Thymus (tissue), 11 donors: ENCODE results near the gene ZSWIM8. TPM values are rescaled to one million over a fixed set of nuclear protein-coding genes. Genes with fewer than 3 reads are reported as not detected.
"Not testable (repeated sequence)": the region's sequence is repeated elsewhere in the genome, so short reads cannot be mapped to it uniquely, and the experiment has no call there.

Experiments
- DNase-seq, 9 donors: peaks; one replicate each; pipeline ENCODE4 v3.0.0-alpha.2; 2013; ENCODE audit warnings: low spot score in 9 of 9, low read depth in 6 of 9, missing footprints in 1 of 9
- H3K27ac ChIP-seq, 2 donors: one replicate each; pipeline ENCODE4 v1.5.1; 2013; ENCODE audit warnings: control low read depth in 1 of 2, low read depth in 1 of 2, low read length in 1 of 2, mild to moderate bottlenecking in 1 of 2, moderate library complexity in 1 of 2
- H3K27me3 ChIP-seq, 2 donors: one replicate each; pipeline ENCODE4 v1.5.1; 2013; ENCODE audit warnings: low read length in 1 of 2; ENCODE audit not compliant: control insufficient read depth in 2 of 2, insufficient read depth in 1 of 2
- H3K36me3 ChIP-seq, 2 donors: one replicate each; pipeline ENCODE4 v1.5.1; 2013; ENCODE audit warnings: low read length in 1 of 2, mild to moderate bottlenecking in 1 of 2, moderate library complexity in 1 of 2; ENCODE audit not compliant: control insufficient read depth in 2 of 2, insufficient read depth in 2 of 2
- H3K4me1 ChIP-seq, 2 donors: one replicate each; pipeline ENCODE4 v1.5.1; 2013; ENCODE audit warnings: low read length in 2 of 2; ENCODE audit not compliant: control insufficient read depth in 2 of 2, insufficient read depth in 2 of 2
- H3K4me3 ChIP-seq, 2 donors: one replicate each; pipeline ENCODE4 v1.5.1; 2013; ENCODE audit warnings: low read length in 2 of 2, control low read depth in 1 of 2, mild to moderate bottlenecking in 1 of 2
- H3K9me3 ChIP-seq, 2 donors: one replicate each; pipeline ENCODE4 v1.5.1; 2013; ENCODE audit warnings: low read length in 1 of 2, mild to moderate bottlenecking in 1 of 2; ENCODE audit not compliant: control insufficient read depth in 2 of 2, insufficient read depth in 1 of 2
- WGBS: extraction: QIAGEN DNeasy Blood & Tissue Kit; methylation state at CpG from one replicate; pipeline ENCODE4 v1.1.7; 2013; 5-methylcytosine and 5-hydroxymethylcytosine counted together
- polyA plus RNA-seq: library from polyadenylated mRNA; stranded (reverse); fragments of 200-250 nt; gene quantifications from one replicate; pipeline ENCODE4 v1.2.3, GENCODE V29; 2013
- total RNA-seq: library from RNA; stranded (reverse); fragments of 120-200 nt; gene quantifications from one replicate; pipeline ENCODE4 v1.2.4, GENCODE V29; 2013
- donor health status: healthy.

The ZSWIM8 gene
- total and polyA plus RNA-seq, 2 donors = 27.1 to 106 TPM

DNA sequence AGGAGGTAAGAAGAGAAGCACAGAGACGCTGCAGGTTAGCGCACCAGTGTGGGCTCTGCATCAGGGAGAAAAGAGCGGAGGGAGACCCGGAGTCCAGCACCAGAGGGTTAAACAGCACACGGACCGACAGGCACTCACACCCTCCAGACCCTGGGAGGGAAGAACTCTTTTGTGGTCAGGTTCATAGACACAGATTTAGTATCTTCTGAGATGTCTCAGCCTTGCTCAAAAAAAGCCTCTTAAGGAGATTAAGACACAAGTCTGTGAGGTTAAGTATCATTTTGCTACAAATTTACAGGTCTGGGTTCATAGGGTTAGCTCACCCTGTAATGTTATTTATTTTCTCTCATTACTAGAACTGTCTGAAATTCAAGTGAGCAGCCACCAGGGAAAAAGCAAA, 42.8 kb downstream of the ZSWIM8 start:
- no peaks in the 10 kb centered on the region for H3K9me3 ChIP-seq
- no peaks in the 10 kb centered on the region for H3K27me3 ChIP-seq
- H3K36me3 ChIP-seq = peaks cover 25 to 36% of the 10 kb centered on the region in 2 donors
- no peak overlapping the region for H3K4me3 ChIP-seq
- H3K27ac ChIP-seq = no peak overlapping the region
- H3K4me1 ChIP-seq = no peaks in the 10 kb centered on the region
- WGBS = 98% methylated on average over 6 of the region's 6 CpGs
- DNase-seq = no peak

DNA sequence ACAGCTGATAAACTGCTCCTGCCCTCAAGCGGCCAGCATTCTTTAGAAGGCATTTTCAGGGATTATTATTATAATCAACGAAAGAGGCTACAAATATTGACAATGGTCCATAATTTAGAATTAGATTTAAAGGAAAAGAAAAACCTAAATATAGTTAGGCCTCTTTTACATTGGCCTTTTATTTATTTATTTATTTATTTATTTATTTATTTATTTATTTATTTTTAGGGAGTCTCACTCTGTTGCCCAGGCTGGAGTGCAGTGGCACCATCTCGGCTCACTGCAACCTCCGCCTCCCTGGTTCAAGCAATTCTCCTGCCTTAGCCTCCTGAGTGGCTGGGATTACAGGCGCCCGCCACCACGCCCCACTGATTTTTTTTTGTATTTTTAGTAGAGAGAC, 43.7 kb downstream of the ZSWIM8 start:
- H3K36me3 ChIP-seq = peaks cover 17 to 32% of the 10 kb centered on the region in 2 donors
- WGBS = 98% methylated on average over 7 of the region's 7 CpGs
- H3K4me1 ChIP-seq = not testable (repeated sequence)

DNA sequence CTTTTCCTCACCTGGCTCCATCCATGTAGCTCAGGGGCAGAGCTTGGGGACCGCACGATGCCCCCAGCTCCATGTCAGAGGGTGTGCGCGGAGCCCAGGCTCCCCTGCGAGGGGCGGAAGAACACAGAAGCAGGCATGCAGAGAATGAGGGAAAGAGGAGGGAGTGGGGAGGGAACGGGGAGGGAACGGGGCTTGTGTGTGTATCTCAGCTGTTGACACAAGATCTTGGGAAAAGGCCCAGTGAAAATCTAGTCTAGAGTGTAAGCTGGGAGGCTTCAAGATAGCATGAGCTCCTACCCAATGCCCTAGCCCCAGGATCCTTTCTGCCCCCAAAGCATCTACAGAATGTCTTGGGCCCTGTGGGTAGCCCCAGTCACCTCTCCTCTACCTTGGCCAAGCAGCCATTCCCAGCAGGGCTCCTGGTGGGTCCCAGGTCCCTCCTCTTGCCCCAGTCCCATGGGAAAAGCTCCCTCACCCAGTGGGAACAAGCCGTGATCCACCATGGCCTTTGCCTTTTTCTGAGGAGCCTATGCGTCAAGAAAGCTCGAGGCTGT, 51.1 kb downstream of the ZSWIM8 start:
- Histone ChIP-seq H3K27ac (no peak overlapping the region), H3K9me3 (no peaks in the 10 kb centered on the region), H3K4me1 (no peaks in the 10 kb centered on the region), H3K4me3 (no peak overlapping the region), H3K36me3 (peaks cover 21 to 38% of the 10 kb centered on the region in 2 donors), H3K27me3 (no peaks in the 10 kb centered on the region)
- DNase-seq = no peak
- WGBS = 95% methylated on average over 11 of the region's 11 CpGs

More for the DNA sequence above, 43.7 kb downstream of the ZSWIM8 start:
- not testable (repeated sequence) for DNase-seq, H3K9me3 ChIP-seq, H3K27ac ChIP-seq, H3K4me3 ChIP-seq, H3K27me3 ChIP-seq

DNA sequence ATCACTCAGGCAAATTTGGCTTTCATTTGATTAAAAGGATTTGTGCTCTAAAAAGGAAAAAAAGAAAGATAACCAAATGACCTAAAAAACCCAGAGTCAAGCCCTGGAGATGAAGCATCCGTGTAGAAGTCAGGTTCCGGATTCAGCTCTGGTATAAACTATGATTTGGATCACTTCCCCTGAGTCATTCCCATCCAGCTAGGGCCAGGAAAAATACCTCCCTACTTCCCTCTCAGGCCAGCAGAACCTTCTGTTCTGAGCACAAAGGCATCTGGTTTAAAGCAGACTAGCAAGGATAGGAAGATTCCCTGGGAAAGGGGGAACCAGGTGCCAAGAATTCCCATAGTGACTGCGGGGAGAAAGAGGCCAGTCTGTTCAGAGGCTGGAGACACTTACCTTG, 51.7 kb downstream of the ZSWIM8 start:
- WGBS = 94% methylated on average over 3 of the region's 3 CpGs
- H3K4me1 ChIP-seq = no peaks in the 10 kb centered on the region
- no peak overlapping the region for H3K4me3 ChIP-seq
- no peaks in the 10 kb centered on the region for H3K9me3 ChIP-seq
- H3K27ac ChIP-seq = no peak overlapping the region
- H3K36me3 ChIP-seq = peaks cover 27 to 44% of the 10 kb centered on the region in 2 donors
- no peaks in the 10 kb centered on the region for H3K27me3 ChIP-seq
- DNase-seq = no peak

DNA sequence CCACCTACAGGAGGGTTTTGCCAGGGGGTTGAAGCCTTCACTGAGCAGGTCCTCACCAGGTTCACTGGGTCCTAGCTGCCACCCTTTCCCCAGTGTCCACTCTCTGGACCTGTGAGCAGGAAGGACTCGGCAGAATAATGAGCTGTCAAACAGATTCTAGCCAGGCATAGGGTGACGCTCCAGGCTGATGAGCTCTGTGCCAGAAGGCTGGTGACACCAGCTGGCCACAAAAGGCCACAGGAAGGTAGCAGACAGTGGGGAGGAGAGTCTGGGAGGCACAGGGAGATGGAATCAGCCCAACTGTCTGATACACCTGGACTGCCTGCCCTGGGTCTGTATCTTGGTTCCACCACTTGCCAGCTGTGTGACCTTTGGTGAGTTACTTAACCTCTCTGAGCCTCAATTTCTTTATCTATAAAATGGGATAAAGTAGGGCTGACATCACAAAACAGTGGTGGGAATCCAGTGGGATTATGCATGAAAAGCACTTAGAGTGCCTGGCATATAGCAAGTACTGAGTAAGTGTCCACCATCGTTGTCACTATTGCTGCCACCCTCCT, 52.7 kb downstream of the ZSWIM8 start:
- Histone ChIP-seq H3K27ac (no peak overlapping the region), H3K9me3 (no peaks in the 10 kb centered on the region), H3K4me1 (no peaks in the 10 kb centered on the region), H3K4me3 (no peak overlapping the region), H3K36me3 (peaks cover 36 to 54% of the 10 kb centered on the region in 2 donors), H3K27me3 (no peaks in the 10 kb centered on the region)
- 97% methylated on average over 3 of the region's 3 CpGs for WGBS
- no peak for DNase-seq

DNA sequence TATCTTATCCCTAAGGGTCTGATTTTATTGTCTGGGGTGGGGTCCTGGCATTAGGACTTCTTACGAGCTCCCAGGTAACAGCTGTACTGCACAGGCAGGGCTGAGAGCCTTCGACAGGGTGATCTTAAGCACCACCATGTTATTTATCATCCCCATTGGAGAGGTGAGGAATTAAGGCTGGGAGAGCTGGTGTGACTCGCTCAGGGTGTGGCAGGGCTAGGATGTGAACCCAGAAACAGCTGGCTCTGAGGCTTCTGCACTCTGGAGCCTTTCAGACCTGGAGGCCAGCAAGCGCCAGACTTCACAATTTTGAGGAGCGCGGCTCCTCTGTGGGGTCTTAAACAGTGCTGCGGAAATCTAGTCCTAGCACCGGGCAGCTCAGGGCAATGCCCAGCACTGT, 53.4 kb downstream of the ZSWIM8 start:
- Histone ChIP-seq H3K4me3 (no peak overlapping the region), H3K27ac (no peak overlapping the region), H3K36me3 (peaks cover 41 to 61% of the 10 kb centered on the region in 2 donors), H3K4me1 (no peaks in the 10 kb centered on the region), H3K9me3 (no peaks in the 10 kb centered on the region), H3K27me3 (no peaks in the 10 kb centered on the region)
- WGBS = 97% methylated on average over 8 of the region's 8 CpGs
- DNase-seq = no peak

DNA sequence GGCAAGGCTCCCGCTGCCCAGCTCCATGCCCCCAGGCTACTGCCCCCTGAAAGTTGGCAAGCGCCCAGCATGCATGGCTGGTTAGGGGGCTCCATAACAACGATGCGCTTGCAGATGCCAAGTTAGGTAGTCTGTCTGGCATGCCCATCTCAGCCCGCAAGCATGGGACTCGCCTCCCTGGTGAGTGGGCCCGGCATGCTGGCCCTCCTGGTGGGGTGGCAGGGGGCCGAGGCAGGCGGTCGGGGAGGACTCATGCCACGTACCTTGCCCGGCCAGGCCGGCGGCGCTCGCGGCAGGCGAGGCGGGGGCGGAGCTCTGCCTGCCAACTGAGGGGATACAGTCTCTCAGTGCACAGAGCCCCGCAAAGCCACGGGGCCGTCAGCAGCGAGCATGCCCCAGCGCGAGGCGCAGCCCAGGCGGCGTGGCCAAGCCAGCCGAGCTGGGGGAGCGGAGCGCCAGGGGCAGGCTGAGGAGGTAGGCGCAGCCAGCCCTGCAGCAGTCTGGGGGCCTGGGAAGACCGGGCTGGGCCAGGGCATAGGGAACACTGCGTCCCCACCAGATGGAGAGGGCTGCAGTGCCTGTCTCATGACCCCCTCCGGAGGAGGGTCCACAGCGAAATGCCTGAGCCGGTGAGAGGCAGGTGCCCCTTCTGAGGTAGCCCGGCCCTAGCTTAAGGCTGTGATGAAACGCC, 54.0 kb downstream of the ZSWIM8 start:
- H3K4me1 ChIP-seq = no peaks in the 10 kb centered on the region
- H3K27me3 ChIP-seq = no peaks in the 10 kb centered on the region
- H3K36me3 ChIP-seq = peaks cover 41 to 61% of the 10 kb centered on the region in 2 donors
- H3K4me3 ChIP-seq = no peak overlapping the region
- no peaks in the 10 kb centered on the region for H3K9me3 ChIP-seq
- no peak for DNase-seq
- no peak overlapping the region for H3K27ac ChIP-seq
- WGBS = 98% methylated on average over 40 of the region's 40 CpGs

DNA sequence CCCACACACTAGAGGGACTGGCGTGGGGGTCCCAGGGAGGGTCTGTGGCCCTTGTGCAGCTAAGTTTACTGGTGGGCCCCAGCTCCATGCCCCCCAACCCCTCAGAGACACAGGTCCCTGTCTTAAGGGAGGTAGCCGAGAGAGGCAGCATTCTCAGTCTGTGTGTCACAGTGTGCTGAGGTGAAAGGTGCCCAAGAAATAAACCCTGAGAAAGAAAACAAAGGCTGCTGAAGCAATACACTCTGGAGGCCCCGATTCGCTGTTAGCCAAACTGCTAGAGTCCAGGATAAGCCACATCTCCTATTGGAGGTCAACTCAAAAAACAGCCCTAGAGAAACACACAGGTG, 54.6 kb downstream of the ZSWIM8 start:
- Histone ChIP-seq H3K4me3 (no peak overlapping the region), H3K4me1 (no peaks in the 10 kb centered on the region), H3K9me3 (no peaks in the 10 kb centered on the region), H3K27me3 (no peaks in the 10 kb centered on the region), H3K36me3 (peaks cover 46 to 65% of the 10 kb centered on the region in 2 donors), H3K27ac (no peak overlapping the region)
- DNase-seq = no peak
- 98% methylated on average over 4 of the region's 4 CpGs for WGBS

DNA sequence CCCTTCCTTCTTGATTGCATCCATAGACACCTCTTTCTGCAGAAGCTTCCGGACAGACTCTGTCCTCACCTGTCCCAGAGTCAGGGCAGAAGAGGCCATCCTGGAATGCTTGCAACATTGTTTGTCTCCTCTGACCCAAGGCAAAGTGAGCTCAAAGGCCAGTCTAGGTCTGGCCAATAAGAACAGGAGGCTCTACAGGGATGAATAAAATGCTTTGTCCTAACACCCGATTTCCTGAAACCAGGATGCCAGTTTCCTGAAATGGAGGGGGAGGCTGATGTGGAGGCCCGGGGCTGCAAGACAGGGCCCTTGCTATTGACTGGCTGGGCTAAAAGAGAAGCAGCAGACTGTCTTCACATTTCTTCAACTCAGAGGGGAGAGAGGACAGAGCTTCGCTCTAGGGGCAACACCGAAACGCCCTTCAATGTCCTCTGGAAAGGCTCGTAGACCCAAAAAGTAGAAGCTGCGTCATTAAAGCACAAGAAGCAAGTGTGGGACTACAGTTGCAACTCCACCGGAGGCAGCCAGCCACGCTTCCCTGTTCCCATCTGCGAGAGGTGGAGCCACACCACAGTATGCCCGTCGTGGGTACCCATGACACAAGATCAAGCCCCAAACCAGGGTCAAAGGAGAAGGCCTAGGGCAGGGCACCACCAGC, 55.1 kb downstream of the ZSWIM8 start:
- Histone ChIP-seq H3K36me3 (peaks cover 48 to 61% of the 10 kb centered on the region in 2 donors), H3K9me3 (no peaks in the 10 kb centered on the region), H3K27me3 (no peaks in the 10 kb centered on the region), H3K4me3 (no peak overlapping the region), H3K27ac (no peak overlapping the region), H3K4me1 (no peaks in the 10 kb centered on the region)
- DNase-seq = no peak
- WGBS = 97% methylated on average over 13 of the region's 13 CpGs
